Testis (tissue), 2 donors: ENCODE measurements around the gene IARS2.

Experiments used
- POLR2A ChIP-seq: fragments of 450-650 bp; IDR thresholded peaks from one replicate; pipeline ENCODE4 v1.6.1; 2017; ENCODE audit warnings: antibody characterized with exemption, mild to moderate bottlenecking, moderate library complexity
- TF ChIP-seq, protein P1 (sequence below), 3 experiments: fragments of 450-650 bp in 2 of 3; fragments of 200-600 bp in 1 of 3; sonication (generic) in 1 of 3; IDR thresholded peaks; one replicate each; pipeline ENCODE4 v1.5.1; 2016 to 2019; ENCODE audit warnings: antibody characterized with exemption in 3 of 3, mild to moderate bottlenecking in 2 of 3, moderate library complexity in 1 of 3

DNA sequence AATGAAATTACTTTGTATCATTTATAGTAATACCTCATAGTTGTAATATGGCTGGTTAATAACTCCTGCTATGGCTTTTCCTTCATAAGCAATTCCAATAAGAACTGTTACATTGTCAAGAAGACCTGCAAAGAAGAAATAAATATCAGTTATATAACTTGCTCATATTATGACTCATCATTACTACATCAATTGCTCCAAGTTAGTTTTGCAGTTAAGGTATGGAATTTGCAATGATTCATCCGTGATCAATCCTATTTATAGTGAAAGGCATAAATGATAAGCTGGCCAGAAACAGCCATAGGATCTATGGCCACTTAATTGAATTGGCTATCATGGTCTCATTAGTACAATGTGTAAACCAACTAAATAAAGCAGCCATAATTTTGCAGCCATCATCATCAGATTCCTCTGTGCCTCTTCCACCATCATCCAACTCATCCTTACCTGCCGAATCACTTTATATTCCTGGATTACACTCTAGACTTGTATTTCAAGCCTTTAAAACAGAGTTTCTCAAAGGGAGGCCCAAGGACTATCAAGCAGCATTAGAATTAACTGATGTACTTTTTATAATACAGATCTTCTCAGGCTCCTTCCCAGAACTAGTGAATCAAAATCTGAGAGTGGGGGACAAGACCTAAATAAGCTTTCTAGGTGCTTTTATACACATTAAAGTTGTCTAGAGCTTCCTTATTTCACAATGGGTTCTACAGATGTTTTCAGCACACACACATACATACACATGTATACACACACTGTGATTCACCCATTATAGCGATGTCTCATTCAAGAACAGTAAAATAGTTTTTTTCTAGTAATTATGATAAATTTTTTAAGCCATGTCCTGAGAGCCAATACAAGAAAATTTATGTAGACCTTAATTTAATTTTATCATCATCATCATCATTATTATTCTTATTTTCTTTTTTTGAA lies 26.4 kb upstream of the IARS2 start:
- TF ChIP-seq, protein P1, sequence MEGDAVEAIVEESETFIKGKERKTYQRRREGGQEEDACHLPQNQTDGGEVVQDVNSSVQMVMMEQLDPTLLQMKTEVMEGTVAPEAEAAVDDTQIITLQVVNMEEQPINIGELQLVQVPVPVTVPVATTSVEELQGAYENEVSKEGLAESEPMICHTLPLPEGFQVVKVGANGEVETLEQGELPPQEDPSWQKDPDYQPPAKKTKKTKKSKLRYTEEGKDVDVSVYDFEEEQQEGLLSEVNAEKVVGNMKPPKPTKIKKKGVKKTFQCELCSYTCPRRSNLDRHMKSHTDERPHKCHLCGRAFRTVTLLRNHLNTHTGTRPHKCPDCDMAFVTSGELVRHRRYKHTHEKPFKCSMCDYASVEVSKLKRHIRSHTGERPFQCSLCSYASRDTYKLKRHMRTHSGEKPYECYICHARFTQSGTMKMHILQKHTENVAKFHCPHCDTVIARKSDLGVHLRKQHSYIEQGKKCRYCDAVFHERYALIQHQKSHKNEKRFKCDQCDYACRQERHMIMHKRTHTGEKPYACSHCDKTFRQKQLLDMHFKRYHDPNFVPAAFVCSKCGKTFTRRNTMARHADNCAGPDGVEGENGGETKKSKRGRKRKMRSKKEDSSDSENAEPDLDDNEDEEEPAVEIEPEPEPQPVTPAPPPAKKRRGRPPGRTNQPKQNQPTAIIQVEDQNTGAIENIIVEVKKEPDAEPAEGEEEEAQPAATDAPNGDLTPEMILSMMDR (IDR thresholded peaks at IDR 0.05), result no peak
- TF ChIP-seq POLR2A, result no peak
